Measurements from ENCODE around the gene SLC2A9.
A peak's percentile ranks its signal among the peaks of the same experiment; 100 is the strongest.

SLC2A9 gene

GRCh38 chr4:9962611-9963314, 58.5 kb downstream of the SLC2A9 start:
- DNase-seq (ENCODE audit: low spot score) = no peak

GRCh38 chr4:9954468-9954867, 66.8 kb downstream of the SLC2A9 start:
- DNase-seq (ENCODE audit: low spot score) = no peak

- DNase-seq (ENCODE audit: low spot score) = no peak
Measured at GRCh38 chr4:9953089-9953488, 68.2 kb downstream of the SLC2A9 start.

GRCh38 chr4:9952415-9952950, 68.8 kb downstream of the SLC2A9 start:
- DNase-seq (ENCODE audit: low spot score) = no peak

GRCh38 chr4:9949573-9949972, 71.7 kb downstream of the SLC2A9 start:
- DNase-seq (ENCODE audit: low spot score) = no peak

- DNase-seq (ENCODE audit: low spot score) = no peak
Measured at GRCh38 chr4:9947168-9948062, 73.9 kb downstream of the SLC2A9 start.

- DNase-seq (ENCODE audit: low spot score) = no peak
Measured at GRCh38 chr4:9946170-9946569, 75.1 kb downstream of the SLC2A9 start.

GRCh38 chr4:9944431-9945425, 76.6 kb downstream of the SLC2A9 start:
- DNase-seq (ENCODE audit: low spot score) = no peak

- no peak for DNase-seq (ENCODE audit: low spot score)
Measured at GRCh38 chr4:9943761-9944160, 77.5 kb downstream of the SLC2A9 start.

GRCh38 chr4:9942921-9943600, 78.2 kb downstream of the SLC2A9 start:
- no peak for DNase-seq (ENCODE audit: low spot score)

- no peak for DNase-seq (ENCODE audit: low spot score)
Measured at GRCh38 chr4:9942139-9942538, 79.2 kb downstream of the SLC2A9 start.

- no peak for DNase-seq (ENCODE audit: low spot score)
Measured at GRCh38 chr4:9940041-9940440, 81.3 kb downstream of the SLC2A9 start.

GRCh38 chr4:9938933-9939332, 82.4 kb downstream of the SLC2A9 start:
- DNase-seq (ENCODE audit: low spot score) = peak; percentile 66

GRCh38 chr4:9937078-9937477, 84.2 kb downstream of the SLC2A9 start:
- DNase-seq (ENCODE audit: low spot score) = no peak

- no peak for DNase-seq (ENCODE audit: low spot score)
Measured at GRCh38 chr4:9936129-9936644, 85.1 kb downstream of the SLC2A9 start.

- no peak for DNase-seq (ENCODE audit: low spot score)
Measured at GRCh38 chr4:9933956-9934355, 87.3 kb downstream of the SLC2A9 start.

- no peak for DNase-seq (ENCODE audit: low spot score)
Measured at GRCh38 chr4:9933184-9933583, 88.1 kb downstream of the SLC2A9 start.

GRCh38 chr4:9932771-9933170, 88.5 kb downstream of the SLC2A9 start:
- no peak for DNase-seq (ENCODE audit: low spot score)

GRCh38 chr4:9931146-9931545, 90.2 kb downstream of the SLC2A9 start:
- DNase-seq (ENCODE audit: low spot score) = no peak

- DNase-seq (ENCODE audit: low spot score) = no peak
Measured at GRCh38 chr4:9929111-9929510, 92.2 kb downstream of the SLC2A9 start.
